GM21723 (cell line): ENCODE data around the gene STX18.
"Not testable (repeated sequence)": the region's sequence is repeated elsewhere in the genome, so short reads cannot be mapped to it uniquely, and the experiment has no call there.

Experiments
- ATAC-seq: cut with Tn5 transposase; IDR thresholded peaks from one replicate; pipeline ENCODE4 v1.9.1; 2021; ENCODE audit warnings: mild to moderate bottlenecking, moderate library complexity; ENCODE audit not compliant: unreplicated experiment

Gene STX18

GRCh38 chr4:4514786-4515185, 27.1 kb downstream of the STX18 start:
- no peak for ATAC-seq

- ATAC-seq: no peak
Observed at GRCh38 chr4:4512282-4512681, 29.6 kb downstream of the STX18 start.

GRCh38 chr4:4510641-4511040, 31.2 kb downstream of the STX18 start:
- ATAC-seq: not testable (repeated sequence)

GRCh38 chr4:4509521-4509920, 32.3 kb downstream of the STX18 start:
- no peak for ATAC-seq

GRCh38 chr4:4507923-4508322, 33.9 kb downstream of the STX18 start:
- no peak for ATAC-seq

GRCh38 chr4:4507403-4507802, 34.4 kb downstream of the STX18 start:
- ATAC-seq: no peak

- ATAC-seq: no peak
Observed at GRCh38 chr4:4506961-4507360, 34.9 kb downstream of the STX18 start.

- ATAC-seq: not testable (repeated sequence)
Observed at GRCh38 chr4:4505211-4505610, 36.6 kb downstream of the STX18 start.

- no peak for ATAC-seq
Observed at GRCh38 chr4:4504783-4505182, 37.1 kb downstream of the STX18 start.

- peak; percentile 66 for ATAC-seq
Observed at GRCh38 chr4:4502694-4503311, 39.0 kb downstream of the STX18 start.

GRCh38 chr4:4501679-4502078, 40.2 kb downstream of the STX18 start:
- ATAC-seq: no peak

GRCh38 chr4:4499438-4500123, 42.3 kb downstream of the STX18 start:
- ATAC-seq: no peak

- ATAC-seq: no peak
Observed at GRCh38 chr4:4496592-4497372, 45.1 kb downstream of the STX18 start.

GRCh38 chr4:4494882-4495281, 47.0 kb downstream of the STX18 start:
- no peak for ATAC-seq

- ATAC-seq: peak; percentile 75
Observed at GRCh38 chr4:4492161-4492847, 49.5 kb downstream of the STX18 start.

GRCh38 chr4:4491396-4491893, 50.4 kb downstream of the STX18 start:
- ATAC-seq: peak; percentile 36

- ATAC-seq: no peak
Observed at GRCh38 chr4:4490816-4491215, 51.0 kb downstream of the STX18 start.

- ATAC-seq: no peak
Observed at GRCh38 chr4:4490041-4490440, 51.8 kb downstream of the STX18 start.

GRCh38 chr4:4488405-4489404, 53.1 kb downstream of the STX18 start:
- ATAC-seq: peak; percentile 74

GRCh38 chr4:4486969-4487368, 54.9 kb downstream of the STX18 start:
- no peak for ATAC-seq
